Loucy (cell line): ENCODE measurements around the gene TIMM22.

ENCODE experiments used
- EZH2phosphoT487 ChIP-seq: fragments of 200-600 bp; IDR thresholded peaks from 2 replicates; pipeline ENCODE4 v1.6.1; 2018; ENCODE audit warnings: antibody characterized with exemption, mild to moderate bottlenecking, moderate library complexity, borderline replicate concordance
- TF ChIP-seq, protein P1 (sequence below): fragments of 200-600 bp; sonication (generic); conservative IDR thresholded peaks from 2 replicates; pipeline ENCODE4 v1.5.1; 2014; ENCODE audit warnings: mild to moderate bottlenecking, antibody characterized with exemption, low read length

GRCh38 chr17:957856-958421 lies 39.0 kb upstream of the TIMM22 start:
- TF ChIP-seq, protein P1, sequence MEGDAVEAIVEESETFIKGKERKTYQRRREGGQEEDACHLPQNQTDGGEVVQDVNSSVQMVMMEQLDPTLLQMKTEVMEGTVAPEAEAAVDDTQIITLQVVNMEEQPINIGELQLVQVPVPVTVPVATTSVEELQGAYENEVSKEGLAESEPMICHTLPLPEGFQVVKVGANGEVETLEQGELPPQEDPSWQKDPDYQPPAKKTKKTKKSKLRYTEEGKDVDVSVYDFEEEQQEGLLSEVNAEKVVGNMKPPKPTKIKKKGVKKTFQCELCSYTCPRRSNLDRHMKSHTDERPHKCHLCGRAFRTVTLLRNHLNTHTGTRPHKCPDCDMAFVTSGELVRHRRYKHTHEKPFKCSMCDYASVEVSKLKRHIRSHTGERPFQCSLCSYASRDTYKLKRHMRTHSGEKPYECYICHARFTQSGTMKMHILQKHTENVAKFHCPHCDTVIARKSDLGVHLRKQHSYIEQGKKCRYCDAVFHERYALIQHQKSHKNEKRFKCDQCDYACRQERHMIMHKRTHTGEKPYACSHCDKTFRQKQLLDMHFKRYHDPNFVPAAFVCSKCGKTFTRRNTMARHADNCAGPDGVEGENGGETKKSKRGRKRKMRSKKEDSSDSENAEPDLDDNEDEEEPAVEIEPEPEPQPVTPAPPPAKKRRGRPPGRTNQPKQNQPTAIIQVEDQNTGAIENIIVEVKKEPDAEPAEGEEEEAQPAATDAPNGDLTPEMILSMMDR = no peak
- TF ChIP-seq EZH2phosphoT487 = no peak
